Endothelial cell of umbilical vein (primary cell): Measurements from ENCODE around the gene ACBD6. TPM values are rescaled to one million over a fixed set of nuclear protein-coding genes. Genes with fewer than 3 reads are reported as not detected.

Experiments used
- BruUV-seq: library from RNA; stranded (reverse); fragments of 400-500 nt; replicated peaks from 2 replicates; lab custom pipeline; 2021; lab: Mats Ljungman, UMichigan
- CTCF ChIA-PET: fragments of 300-600, 350-600 bp; sonication (Branson Sonifier 250); formaldehyde crosslinking; loops from one replicate; lab custom pipeline; 2021; ENCODE audit warnings: antibody characterized with exemption, inconsistent platforms; lab: Charles Lee
- POLR2A ChIA-PET: fragments of 300-600, 350-600 bp; sonication (Branson Sonifier 250); formaldehyde crosslinking; loops from one replicate; lab custom pipeline; 2021; ENCODE audit warnings: antibody characterized with exemption, inconsistent platforms; lab: Charles Lee
- DNase-seq: peaks from one replicate; pipeline ENCODE4 v3.0.0-alpha.2; 2011; ENCODE audit warnings: low read depth, low spot score
- FAIRE-seq: peaks from 2 replicates; lab custom pipeline; 2011; peaks lifted over from hg19 to GRCh38; lab: Jason Lieb, UNC
- H2AFZ ChIP-seq: 2 replicates; pipeline ENCODE4 v1.6.0; 2012; ENCODE audit warnings: low read depth, low read length, control low read depth, inconsistent platforms
- H3K27ac ChIP-seq: 2 replicates; pipeline ENCODE4 v1.5.1; 2011; ENCODE audit warnings: low read depth, mild to moderate bottlenecking, control low read depth, low read length, moderate library complexity; ENCODE audit not compliant: insufficient read depth
- H3K27me3 ChIP-seq, 2 experiments: 2 replicates each; pipeline versions ENCODE4 v1.6.0 to v1.6.1; 2011; ENCODE audit warnings: low read length in 2 of 2, mixed read lengths in 1 of 2; ENCODE audit not compliant: control insufficient read depth in 2 of 2, insufficient read depth in 2 of 2
- H3K36me3 ChIP-seq, 2 experiments: 2 replicates in 1 of 2; 3 replicates in 1 of 2; pipeline ENCODE4 v1.5.1; 2011; ENCODE audit warnings: low read length in 2 of 2, mild to moderate bottlenecking in 1 of 2, moderate library complexity in 1 of 2; ENCODE audit not compliant: control insufficient read depth in 2 of 2, insufficient read depth in 2 of 2; ENCODE audit errors: extremely low read depth in 1 of 2
- H3K4me1 ChIP-seq: 3 replicates; pipeline ENCODE4 v1.5.1; 2011; ENCODE audit warnings: mild to moderate bottlenecking, low read length; ENCODE audit not compliant: control insufficient read depth, insufficient read depth; ENCODE audit errors: extremely low read depth
- H3K4me2 ChIP-seq: 2 replicates; pipeline ENCODE4 v1.6.1; 2011; ENCODE audit warnings: low read length, control low read depth, mixed read lengths; ENCODE audit not compliant: insufficient read depth
- H3K4me3 ChIP-seq, 3 experiments: fragments of 200-600 bp in 1 of 3; sonication (generic), shearing (Covaris generic) in 1 of 3; replicated peaks in 1 of 3; 2 replicates each; pipeline ENCODE4 v1.5.1; 2011 to 2016; ENCODE audit warnings: control low read depth in 3 of 3, low read length in 3 of 3, mild to moderate bottlenecking in 2 of 3, inconsistent platforms in 1 of 3, low read depth in 1 of 3, moderate library complexity in 1 of 3; ENCODE audit not compliant: insufficient read depth in 1 of 3
- H3K79me2 ChIP-seq: 2 replicates; pipeline ENCODE4 v1.6.0; 2012; ENCODE audit warnings: low read length, inconsistent platforms; ENCODE audit not compliant: control insufficient read depth, insufficient read depth
- H3K9ac ChIP-seq: replicated peaks from 2 replicates; pipeline ENCODE3; 2011; ENCODE audit warnings: low read length, control low read depth; ENCODE audit not compliant: insufficient read depth; ENCODE audit errors: extremely low read depth
- H3K9me1 ChIP-seq: replicated peaks from 3 replicates; pipeline ENCODE4 v1.6.0; 2011; ENCODE audit warnings: mild to moderate bottlenecking, low read length; ENCODE audit not compliant: control insufficient read depth, insufficient read depth; ENCODE audit errors: extremely low read depth
- H3K9me3 ChIP-seq: replicated peaks from 2 replicates; pipeline ENCODE4 v1.5.1; 2012; ENCODE audit warnings: low read length, inconsistent platforms; ENCODE audit not compliant: control insufficient read depth, insufficient read depth
- H4K20me1 ChIP-seq: replicated peaks from 2 replicates; pipeline ENCODE3; 2011; ENCODE audit warnings: mild to moderate bottlenecking, low read length; ENCODE audit not compliant: control insufficient read depth, insufficient read depth; ENCODE audit errors: extremely low read depth
- CTCF ChIP-seq, 2 donors: IDR thresholded peaks; 1 replicate in 1 of 2; 2 replicates in 1 of 2; pipeline ENCODE4 v1.5.1; 2011; ENCODE audit warnings: low read length in 2 of 2, mild to moderate bottlenecking in 2 of 2, moderate library complexity in 2 of 2, control low read depth in 1 of 2, inconsistent platforms in 1 of 2, low read depth in 1 of 2; ENCODE audit not compliant: insufficient read depth in 1 of 2; ENCODE audit errors: extremely low read depth in 1 of 2
- EZH2 ChIP-seq: IDR thresholded peaks from 2 replicates; pipeline ENCODE4 v1.6.1; 2012; ENCODE audit warnings: borderline replicate concordance, low read depth, mild to moderate bottlenecking, moderate library complexity, low read length, inconsistent platforms; ENCODE audit not compliant: severe bottlenecking
- FOS ChIP-seq: IDR thresholded peaks from 2 replicates; pipeline ENCODE4 v1.6.1; 2011; ENCODE audit warnings: mild to moderate bottlenecking, low read length, moderate library complexity, borderline replicate concordance; ENCODE audit not compliant: insufficient read depth
- GATA2 ChIP-seq: IDR thresholded peaks from 2 replicates; pipeline ENCODE4 v1.7.0; 2011; ENCODE audit warnings: low read depth, mild to moderate bottlenecking, moderate library complexity, mixed read lengths, low read length; ENCODE audit not compliant: insufficient read length, insufficient read depth
- JUN ChIP-seq: IDR thresholded peaks from 2 replicates; pipeline ENCODE4 v1.6.1; 2011; ENCODE audit warnings: borderline replicate concordance, low read depth; ENCODE audit not compliant: insufficient read length, insufficient read depth
- MAX ChIP-seq: IDR thresholded peaks from 2 replicates; pipeline ENCODE4 v1.6.1; 2011; ENCODE audit not compliant: insufficient read depth, insufficient read length
- MYC ChIP-seq: IDR thresholded peaks from one replicate; pipeline ENCODE4 v1.6.1; 2011; ENCODE audit warnings: mild to moderate bottlenecking, low read depth, low read length
- POLR2A ChIP-seq: IDR thresholded peaks from 2 replicates; pipeline ENCODE4 v1.6.1; 2012; ENCODE audit warnings: low read depth, mild to moderate bottlenecking, control low read depth, low read length
- POLR2AphosphoS5 ChIP-seq: IDR thresholded peaks from 2 replicates; pipeline ENCODE4 v1.6.1; 2012; ENCODE audit warnings: low read depth, mild to moderate bottlenecking, control low read depth, low read length, moderate library complexity; ENCODE audit not compliant: insufficient read depth
- dilution Hi-C: fragments of 300-500 bp; cut with MboI; formaldehyde crosslinking; loops from one replicate; pipeline ENCODE4 v1.15.0; 2019; ENCODE audit warnings: low sequenced_read_pairs; ENCODE audit not compliant: extremely low pct_ligation_motif_present
- intact Hi-C: fragments of 100-400 bp; cut with micrococcal nuclease; formaldehyde crosslinking; loops from one replicate; pipeline ENCODE4 v1.10.0; 2022
- polyA plus RNA-seq, 4 experiments: library from polyadenylated mRNA; depleted of rRNA in 3 of 4; stranded (reverse) in 3 of 4; unstranded in 1 of 4; fragments of >200 nt; gene quantifications; 2 replicates each; pipeline versions ENCODE4 v1.2.1 to v1.2.3, GENCODE V29; 2011 to 2012; ENCODE audit warnings: missing spikeins in 1 of 4
- total RNA-seq: library from RNA; stranded (reverse); gene quantifications from 2 replicates; pipeline ENCODE4 v1.2.3, GENCODE V29; 2021

ACBD6 gene
- total and polyA plus RNA-seq, 2 donors (not counting 3 experiments of a cell fraction or from before 2014, with no cell fraction given) = 55.6 to 56.4 TPM

GRCh38 chr1:180343921-180344769 is 158.2 kb downstream of the ACBD6 start:
- Histone ChIP-seq H3K79me2 (no peaks in the 10 kb centered on the region), H2AFZ (no peak overlapping the region), H3K27ac (no peak overlapping the region), H3K36me3 (no peaks in the 10 kb centered on the region), H3K4me1 (no peaks in the 10 kb centered on the region), H4K20me1 (no peaks in the 10 kb centered on the region), H3K9ac (no peak overlapping the region), H3K4me3 (no peak overlapping the region), H3K9me3 (no peaks in the 10 kb centered on the region), H3K27me3 (no peaks in the 10 kb centered on the region), H3K9me1 (peaks cover 2% of the 10 kb centered on the region), H3K4me2 (no peak overlapping the region)
- ChIA-PET POLR2A (no interaction called here), CTCF (interaction anchor here (1.2 to 1.5 kb wide), 2 partner anchors 12 to 57 kb away, joined by 3 read pairs; no protein-coding TSS in a partner anchor)
- dilution Hi-C loops (no loop called here), intact Hi-C loops (no loop called here)
- no peak for FAIRE-seq
- TF ChIP-seq EZH2 = no peak
- TF ChIP-seq GATA2 = no peak
- TF ChIP-seq MYC = no peak
- no peak for TF ChIP-seq POLR2AphosphoS5
- TF ChIP-seq POLR2A = no peak
- no peak for TF ChIP-seq JUN
- no peak for TF ChIP-seq FOS
- TF ChIP-seq CTCF (IDR thresholded peaks at IDR 0.05; ENCODE audit: extremely low read depth in 1 of 2, insufficient read depth in 1 of 2, low read depth in 1 of 2, low read length in 2 of 2) = no peak
- TF ChIP-seq MAX = no peak
- DNase-seq = peak; percentile 16
- BruUV-seq = no TSS peak
